Activated naive CD4-positive, alpha-beta T cell treated with Interleukin-2 at 50 U/mL for 16 hours (primary cell): ENCODE measurements around the gene FASTKD2.

Experiments
- DNase-seq: peaks from one replicate; pipeline ENCODE4 v3.0.0-alpha.2; 2020

Gene FASTKD2

DNA sequence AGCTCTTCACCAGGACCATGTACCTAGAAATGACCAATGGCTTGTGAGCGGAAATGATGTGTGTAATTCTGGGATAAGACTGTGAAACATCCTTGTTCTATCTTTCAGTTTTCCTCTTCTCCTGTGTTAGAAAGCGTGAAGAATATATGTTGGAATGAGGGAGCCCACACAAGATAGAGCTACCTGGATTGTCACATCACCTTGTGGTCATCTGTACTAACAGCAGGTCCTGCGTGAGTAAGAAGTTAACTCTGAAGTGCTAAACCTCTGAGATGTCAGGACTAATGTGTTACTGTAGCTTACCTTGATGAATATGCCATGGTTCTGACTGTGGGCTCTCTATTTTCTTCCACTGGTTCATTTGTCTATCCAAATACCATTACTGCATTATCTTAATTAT, 75.6 kb downstream of the FASTKD2 start:
- no peak for DNase-seq
